Activated CD4-positive, alpha-beta T cell treated with anti-CD3 and anti-CD28 coated beads, Interleukin-2, Interleukin-4, amounts not matched to agents 100 ng/mL and 50 ng/mL, durations not matched to agents 16 hours and 8 hours (primary cell): ENCODE measurements around the gene SP100.
A peak's percentile ranks its signal among the peaks of the same experiment; 100 is the strongest.

Source experiments
- DNase-seq: peaks from one replicate; pipeline ENCODE4 v3.0.0-alpha.2; 2020; ENCODE audit warnings: low spot score

SP100 gene

GRCh38 chr2:230552181-230552580 is 136.2 kb downstream of the SP100 start:
- no peak for DNase-seq

DNA sequence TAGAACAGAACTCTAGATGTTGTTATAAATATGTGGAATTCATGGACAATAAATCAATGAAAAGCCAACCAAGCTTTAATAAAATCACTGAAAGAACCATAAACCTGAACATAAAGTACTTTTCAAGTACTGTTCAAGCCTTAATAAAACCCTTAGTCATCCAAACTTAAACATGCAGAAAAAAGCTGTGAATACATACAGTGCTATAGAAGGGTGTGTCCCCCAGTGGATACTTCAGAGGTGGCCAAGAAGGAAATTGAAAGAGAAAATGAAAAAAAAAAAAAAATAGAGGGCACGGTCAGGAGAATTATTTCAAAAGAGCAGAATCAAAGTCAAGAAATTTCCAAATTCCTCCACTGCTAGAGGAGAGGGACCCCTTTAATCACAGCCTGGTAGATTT is 141.1 kb downstream of the SP100 start:
- DNase-seq: no peak

- no peak for DNase-seq
These were observed 149.1 kb downstream of the SP100 start for GRCh38 chr2:230564805-230565779.

DNA sequence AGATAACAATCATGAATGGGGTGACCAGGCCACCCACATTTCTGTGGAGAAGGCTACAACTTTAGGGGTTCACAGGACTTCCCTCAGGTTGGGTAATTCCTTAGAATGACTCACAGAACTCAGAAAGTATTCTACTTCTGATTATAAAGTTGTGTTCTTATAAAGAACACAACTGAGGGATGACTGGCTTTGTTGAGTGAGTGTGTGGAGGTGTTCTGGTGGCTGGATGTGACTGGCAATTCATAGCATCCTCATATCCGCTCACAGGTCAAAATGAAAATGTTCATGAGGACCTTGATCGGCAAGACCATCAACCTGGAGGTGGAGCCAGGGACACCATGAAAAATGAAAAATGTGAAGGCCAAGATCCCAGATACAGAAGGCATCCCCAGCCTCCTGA is 153.3 kb downstream of the SP100 start:
- DNase-seq: peak; percentile 25

- DNase-seq: no peak
These were observed 155.0 kb downstream of the SP100 start for GRCh38 chr2:230570987-230571386.

- DNase-seq: peak; percentile 52
These were observed 159.8 kb downstream of the SP100 start for GRCh38 chr2:230575642-230576324.

GRCh38 chr2:230577114-230577513 is 161.1 kb downstream of the SP100 start:
- no peak for DNase-seq

- peak; percentile 39 for DNase-seq
These were observed 162.1 kb downstream of the SP100 start for GRCh38 chr2:230578106-230578505.

DNA sequence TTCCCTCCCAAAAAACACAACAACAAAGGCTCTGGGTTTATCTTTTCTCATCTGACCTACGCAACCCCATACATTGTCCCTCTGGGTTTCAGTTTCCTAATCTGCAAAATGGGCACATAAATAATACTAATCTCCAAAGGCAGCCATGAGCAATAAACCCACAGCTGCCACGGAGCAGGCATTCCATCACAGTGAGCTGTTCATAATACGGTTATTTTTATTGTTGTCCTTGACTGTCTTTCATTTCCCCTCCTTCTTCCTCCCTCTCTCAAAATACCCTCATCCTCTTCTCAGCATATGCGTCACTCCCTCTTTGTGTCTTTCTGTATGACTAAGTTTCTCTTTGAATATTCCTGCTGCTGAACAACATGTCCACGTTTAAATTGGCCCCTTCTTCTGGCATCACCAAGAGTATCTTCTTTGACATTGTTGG is 166.9 kb downstream of the SP100 start:
- DNase-seq: peak; percentile 79

GRCh38 chr2:230583581-230583980 is 167.6 kb downstream of the SP100 start:
- no peak for DNase-seq

- DNase-seq: no peak
These were observed 170.5 kb downstream of the SP100 start for GRCh38 chr2:230586328-230586982.

DNA sequence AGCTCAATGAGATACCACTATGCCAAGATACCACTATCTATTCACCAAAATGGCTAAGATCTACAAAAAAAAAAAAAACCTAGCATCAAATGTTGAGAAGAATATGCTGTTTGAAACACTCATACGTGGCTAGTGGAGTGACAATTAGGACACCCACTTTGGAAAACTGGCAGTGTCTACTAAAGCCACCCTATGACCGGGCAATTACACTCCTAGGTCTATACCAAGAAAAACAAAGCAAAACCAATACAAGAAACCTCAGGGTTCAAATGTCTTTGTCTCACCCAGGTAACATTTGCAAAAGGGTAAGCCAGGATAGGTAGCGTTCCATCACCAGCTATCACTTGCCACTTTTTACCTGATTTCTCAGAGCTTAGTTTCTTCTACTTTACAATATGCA is 173.0 kb downstream of the SP100 start:
- DNase-seq: no peak

- DNase-seq: peak; percentile 41
These were observed 173.6 kb downstream of the SP100 start for GRCh38 chr2:230589497-230590015.

DNA sequence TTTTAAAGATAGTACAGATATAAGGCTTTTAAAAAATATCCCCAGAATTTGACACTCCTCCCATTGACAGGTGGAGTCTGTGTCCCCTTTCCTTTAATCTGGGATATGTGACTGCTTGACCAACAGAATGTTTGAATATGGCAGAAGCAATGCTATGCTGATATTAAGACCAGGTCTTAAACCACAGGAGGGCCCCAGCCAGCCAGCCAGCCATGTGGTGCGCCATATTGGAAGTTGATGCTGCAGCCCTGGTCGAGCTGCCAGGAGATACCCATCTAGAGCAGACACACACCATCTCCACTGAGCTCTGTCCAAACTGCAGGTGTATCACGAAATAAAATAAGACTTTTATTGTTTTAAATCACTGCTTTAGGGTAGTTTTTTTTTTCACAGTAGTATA is 174.3 kb downstream of the SP100 start:
- no peak for DNase-seq

- DNase-seq: no peak
These were observed 175.8 kb downstream of the SP100 start for GRCh38 chr2:230591850-230592249.

DNA sequence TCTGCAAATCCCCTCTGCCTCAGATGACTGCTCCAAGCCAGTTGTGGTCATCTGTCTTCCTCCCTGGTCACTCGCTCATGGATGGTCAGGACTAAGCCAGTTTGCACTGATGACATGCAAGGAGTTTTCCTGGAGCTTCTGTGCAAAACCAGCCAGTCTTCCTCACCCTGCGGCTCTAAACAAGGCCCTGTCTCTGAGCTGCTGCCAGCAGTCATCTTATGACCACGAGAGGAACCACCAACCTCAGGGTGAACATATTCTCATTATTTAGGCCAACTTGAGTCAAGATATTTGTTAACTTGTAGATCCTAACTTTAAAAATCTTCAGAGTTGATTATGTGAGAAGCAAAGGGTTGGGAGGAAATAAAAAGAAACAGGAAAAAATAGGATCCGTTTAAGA is 176.8 kb downstream of the SP100 start:
- no peak for DNase-seq
